Nephron progenitor cell (in vitro differentiated cells): Measurements from ENCODE around the gene ZNF775.
A peak's percentile ranks its signal among the peaks of the same experiment; 100 is the strongest.

ENCODE experiments used
- DNase-seq: peaks from one replicate; pipeline ENCODE4 v3.0.0; 2021
- H3K27ac Mint-ChIP-seq: 2 replicates; pipeline ENCODE4 v1.8.0; 2021; ENCODE audit warnings: mild to moderate bottlenecking, moderate library complexity, mixed read lengths
- H3K27me3 Mint-ChIP-seq: 2 replicates; pipeline ENCODE4 v1.8.0; 2021; ENCODE audit warnings: mild to moderate bottlenecking, low read depth, mixed read lengths; ENCODE audit not compliant: poor library complexity
- H3K36me3 Mint-ChIP-seq: 2 replicates; pipeline ENCODE4 v1.8.0; 2021; ENCODE audit warnings: low read depth, mixed read lengths
- H3K4me1 Mint-ChIP-seq: 2 replicates; pipeline ENCODE4 v1.8.0; 2021; ENCODE audit warnings: mixed read lengths
- H3K4me3 Mint-ChIP-seq: 2 replicates; pipeline ENCODE4 v1.8.0; 2021; ENCODE audit warnings: mild to moderate bottlenecking, moderate library complexity, mixed read lengths
- H3K9me3 Mint-ChIP-seq: 2 replicates; pipeline ENCODE4 v1.8.0; 2021; ENCODE audit warnings: mild to moderate bottlenecking, moderate library complexity, mixed read lengths
- CTCF ChIP-seq: fragments of 200-600 bp; sonication (generic); IDR thresholded peaks from 2 replicates; pipeline ENCODE4 v1.5.0; 2021; ENCODE audit warnings: antibody characterized with exemption

The ZNF775 gene

GRCh38 chr7:150417239-150417638 is 38.1 kb downstream of the ZNF775 start:
- Mint-ChIP-seq H3K27ac (no peak overlapping the region), H3K27me3 (peaks cover 25% of the 10 kb centered on the region), H3K4me1 (peaks cover 48% of the 10 kb centered on the region), H3K36me3 (no peaks in the 10 kb centered on the region), H3K9me3 (no peaks in the 10 kb centered on the region), H3K4me3 (no peak overlapping the region)
- no peak for DNase-seq
- no peak for TF ChIP-seq CTCF

GRCh38 chr7:150417863-150418262 is 38.7 kb downstream of the ZNF775 start:
- Mint-ChIP-seq H3K27me3 (peaks cover 24% of the 10 kb centered on the region), H3K4me3 (no peak overlapping the region), H3K9me3 (no peaks in the 10 kb centered on the region), H3K27ac (no peak overlapping the region), H3K36me3 (no peaks in the 10 kb centered on the region), H3K4me1 (peaks cover 41% of the 10 kb centered on the region)
- no peak for DNase-seq
- TF ChIP-seq CTCF, result no peak

GRCh38 chr7:150420242-150420641 is 41.1 kb downstream of the ZNF775 start:
- Mint-ChIP-seq H3K27me3 (peaks cover 17% of the 10 kb centered on the region), H3K27ac (no peak overlapping the region), H3K4me3 (no peak overlapping the region), H3K4me1 (peaks cover 24% of the 10 kb centered on the region), H3K36me3 (no peaks in the 10 kb centered on the region), H3K9me3 (no peaks in the 10 kb centered on the region)
- DNase-seq, result no peak
- no peak for TF ChIP-seq CTCF

GRCh38 chr7:150420987-150421674 is 42.0 kb downstream of the ZNF775 start:
- Mint-ChIP-seq H3K27me3 (peaks cover 15% of the 10 kb centered on the region), H3K36me3 (no peaks in the 10 kb centered on the region), H3K9me3 (no peaks in the 10 kb centered on the region), H3K27ac (no peak overlapping the region), H3K4me1 (peaks cover 15% of the 10 kb centered on the region), H3K4me3 (no peak overlapping the region)
- TF ChIP-seq CTCF, result peak; percentile 89
- DNase-seq, result peak; percentile 87

GRCh38 chr7:150421831-150422230 is 42.7 kb downstream of the ZNF775 start:
- Mint-ChIP-seq H3K36me3 (no peaks in the 10 kb centered on the region), H3K27ac (no peak overlapping the region), H3K4me1 (peaks cover 14% of the 10 kb centered on the region), H3K9me3 (no peaks in the 10 kb centered on the region), H3K27me3 (peaks cover 15% of the 10 kb centered on the region), H3K4me3 (no peak overlapping the region)
- DNase-seq, result no peak
- TF ChIP-seq CTCF, result no peak

- peaks cover 14% of the 10 kb centered on the region for H3K27me3 Mint-ChIP-seq
- peaks cover 41% of the 10 kb centered on the region for H3K4me1 Mint-ChIP-seq
- TF ChIP-seq CTCF, result no peak
- DNase-seq, result no peak
- H3K36me3 Mint-ChIP-seq, result no peaks in the 10 kb centered on the region
- no peak overlapping the region for H3K27ac Mint-ChIP-seq
- H3K4me3 Mint-ChIP-seq, result no peak overlapping the region
- H3K9me3 Mint-ChIP-seq, result no peaks in the 10 kb centered on the region
Measured at GRCh38 chr7:150425670-150426069, 46.5 kb downstream of the ZNF775 start.
